ENCODE measurements around the gene SUCNR1. TPM values are rescaled to one million over a fixed set of nuclear protein-coding genes. Genes with fewer than 3 reads are reported as not detected.

SUCNR1 gene
- total RNA-seq, 1 experiment from 2014 or later = not detected

- no peaks in the 10 kb centered on the region for H3K4me1 ChIP-seq
- H3K27me3 ChIP-seq (replicated peaks; ENCODE audit: control insufficient read depth, insufficient read depth, low read length) = no peaks in the 10 kb centered on the region
- Mint-ChIP-seq H3K4me1 (ENCODE audit: low read depth, unreplicated experiment) (no peaks in the 10 kb centered on the region), H3K4me3 (ENCODE audit: unreplicated experiment) (no peak overlapping the region), H3K9me3 (ENCODE audit: unreplicated experiment) (peaks cover 21% of the 10 kb centered on the region), H3K27me3 (ENCODE audit: insufficient read depth, unreplicated experiment) (no peaks in the 10 kb centered on the region), H3K36me3 (ENCODE audit: insufficient read depth, unreplicated experiment) (no peaks in the 10 kb centered on the region), H3K27ac (ENCODE audit: unreplicated experiment) (no peak overlapping the region)
- H3K4me3 ChIP-seq (ENCODE audit: low read depth, low read length) = no peak overlapping the region
- no peak for DNase-seq
- POLR2A ChIA-PET = no interaction called here
- BruUV-seq (replicated peaks) = no TSS peak
- intact Hi-C loops (cut with micrococcal nuclease; ENCODE audit: unreplicated experiment) = no loop called here
- CTCF ChIA-PET = no interaction called here
- no peak for TF ChIP-seq CTCF (IDR thresholded peaks at IDR 0.05; ENCODE audit: insufficient read depth in 1 of 2, low read depth in 1 of 2, low read length in 1 of 2, severe bottlenecking in 1 of 2, unreplicated experiment in 1 of 2)
- no peaks in the 10 kb centered on the region for H3K9me3 ChIP-seq
- no peaks in the 10 kb centered on the region for H3K36me3 ChIP-seq (ENCODE audit: control insufficient read depth, insufficient read depth, low read length)
Measured at GRCh38 chr3:151908399-151908798, 35.0 kb downstream of the SUCNR1 start.

- Mint-ChIP-seq H3K27me3 (ENCODE audit: insufficient read depth, unreplicated experiment) (no peaks in the 10 kb centered on the region), H3K4me3 (ENCODE audit: unreplicated experiment) (no peak overlapping the region), H3K27ac (ENCODE audit: unreplicated experiment) (no peak overlapping the region), H3K36me3 (ENCODE audit: insufficient read depth, unreplicated experiment) (no peaks in the 10 kb centered on the region), H3K9me3 (ENCODE audit: unreplicated experiment) (peaks cover 26% of the 10 kb centered on the region), H3K4me1 (ENCODE audit: low read depth, unreplicated experiment) (no peaks in the 10 kb centered on the region)
- intact Hi-C loops (cut with micrococcal nuclease; ENCODE audit: unreplicated experiment) = no loop called here
- ChIA-PET POLR2A (no interaction called here), CTCF (no interaction called here)
- Histone ChIP-seq H3K36me3 (ENCODE audit: control insufficient read depth, insufficient read depth, low read length) (no peaks in the 10 kb centered on the region), H3K4me1 (no peaks in the 10 kb centered on the region), H3K27me3 (replicated peaks; ENCODE audit: control insufficient read depth, insufficient read depth, low read length) (no peaks in the 10 kb centered on the region), H3K9me3 (no peaks in the 10 kb centered on the region), H3K4me3 (ENCODE audit: low read depth, low read length) (no peak overlapping the region)
- BruUV-seq (replicated peaks) = no TSS peak
- DNase-seq = no peak
- no peak for TF ChIP-seq CTCF (IDR thresholded peaks at IDR 0.05; ENCODE audit: insufficient read depth in 1 of 2, low read depth in 1 of 2, low read length in 1 of 2, severe bottlenecking in 1 of 2, unreplicated experiment in 1 of 2)
Measured at GRCh38 chr3:151909681-151910405, 36.4 kb downstream of the SUCNR1 start.

GRCh38 chr3:151911462-151911861 is 38.0 kb downstream of the SUCNR1 start:
- H3K4me1 ChIP-seq = no peaks in the 10 kb centered on the region
- H3K4me3 Mint-ChIP-seq (ENCODE audit: unreplicated experiment) = no peak overlapping the region
- no peak overlapping the region for H3K4me3 ChIP-seq (ENCODE audit: low read depth, low read length)
- H3K27me3 Mint-ChIP-seq (ENCODE audit: insufficient read depth, unreplicated experiment) = no peaks in the 10 kb centered on the region
- H3K4me1 Mint-ChIP-seq (ENCODE audit: low read depth, unreplicated experiment) = no peaks in the 10 kb centered on the region
- CTCF ChIA-PET = no interaction called here
- no peaks in the 10 kb centered on the region for H3K36me3 ChIP-seq (ENCODE audit: control insufficient read depth, insufficient read depth, low read length)
- POLR2A ChIA-PET = no interaction called here
- H3K27ac Mint-ChIP-seq (ENCODE audit: unreplicated experiment) = no peak overlapping the region
- intact Hi-C loops (cut with micrococcal nuclease; ENCODE audit: unreplicated experiment) = no loop called here
- H3K36me3 Mint-ChIP-seq (ENCODE audit: insufficient read depth, unreplicated experiment) = no peaks in the 10 kb centered on the region
- no peak for TF ChIP-seq CTCF (IDR thresholded peaks at IDR 0.05; ENCODE audit: insufficient read depth in 1 of 2, low read depth in 1 of 2, low read length in 1 of 2, severe bottlenecking in 1 of 2, unreplicated experiment in 1 of 2)
- BruUV-seq (replicated peaks) = no TSS peak
- peaks cover 26% of the 10 kb centered on the region for H3K9me3 Mint-ChIP-seq (ENCODE audit: unreplicated experiment)
- no peaks in the 10 kb centered on the region for H3K27me3 ChIP-seq (replicated peaks; ENCODE audit: control insufficient read depth, insufficient read depth, low read length)
- H3K9me3 ChIP-seq = no peaks in the 10 kb centered on the region
- DNase-seq = no peak

Data from Caco-2 (cell line).